Sigmoid colon (tissue), 4 donors: ENCODE measurements around the gene SLIT1.

Experiments
- EP300 ChIP-seq, 4 donors: sonication (generic); formaldehyde crosslinking; IDR thresholded peaks; one replicate each; pipeline ENCODE4 v1.6.1; 2017; ENCODE audit warnings: antibody characterized with exemption in 4 of 4
- TF ChIP-seq, protein P1 (sequence below), 4 experiments: fragments of 450-650 bp in 3 of 4; fragments of 200-600 bp in 1 of 4; IDR thresholded peaks; one replicate each; pipeline ENCODE4 v1.5.1; 2016 to 2019; ENCODE audit warnings: antibody characterized with exemption in 4 of 4, mild to moderate bottlenecking in 3 of 4, moderate library complexity in 2 of 4

DNA sequence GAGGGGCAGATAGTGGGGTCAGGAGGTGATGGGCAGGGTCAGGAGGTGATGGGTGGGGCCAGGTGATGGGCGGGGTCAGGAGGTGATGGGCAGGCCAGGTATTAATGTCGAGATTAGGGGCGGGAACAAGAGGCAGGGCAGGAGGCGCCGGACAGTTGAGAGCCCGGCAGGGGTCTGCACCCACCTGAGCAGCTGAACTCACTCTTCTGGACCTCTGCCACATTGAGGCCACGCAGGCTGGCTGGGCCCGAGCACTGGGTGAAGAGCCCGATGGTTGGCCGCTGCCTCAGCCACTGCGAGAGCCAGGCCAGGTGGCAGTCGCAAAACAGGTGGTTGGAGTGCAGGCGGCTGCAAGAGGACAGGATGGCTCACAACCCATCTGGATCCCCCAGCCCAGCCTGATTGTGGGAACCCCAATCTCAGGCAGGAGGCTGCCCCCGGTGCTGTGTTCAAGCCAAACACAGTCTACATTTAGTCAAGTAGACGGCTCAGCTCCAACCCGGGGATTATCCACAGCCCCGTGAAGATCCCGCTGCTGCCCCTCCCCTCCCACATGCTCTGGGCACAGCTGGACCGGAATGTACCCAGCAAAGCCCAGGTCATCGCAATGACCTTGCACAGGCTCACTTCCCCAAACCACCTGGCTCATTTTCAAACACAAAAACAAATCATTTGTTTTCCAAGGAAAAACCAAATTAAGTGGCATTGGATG is 122.3 kb downstream of the SLIT1 start:
- TF ChIP-seq, protein P1, sequence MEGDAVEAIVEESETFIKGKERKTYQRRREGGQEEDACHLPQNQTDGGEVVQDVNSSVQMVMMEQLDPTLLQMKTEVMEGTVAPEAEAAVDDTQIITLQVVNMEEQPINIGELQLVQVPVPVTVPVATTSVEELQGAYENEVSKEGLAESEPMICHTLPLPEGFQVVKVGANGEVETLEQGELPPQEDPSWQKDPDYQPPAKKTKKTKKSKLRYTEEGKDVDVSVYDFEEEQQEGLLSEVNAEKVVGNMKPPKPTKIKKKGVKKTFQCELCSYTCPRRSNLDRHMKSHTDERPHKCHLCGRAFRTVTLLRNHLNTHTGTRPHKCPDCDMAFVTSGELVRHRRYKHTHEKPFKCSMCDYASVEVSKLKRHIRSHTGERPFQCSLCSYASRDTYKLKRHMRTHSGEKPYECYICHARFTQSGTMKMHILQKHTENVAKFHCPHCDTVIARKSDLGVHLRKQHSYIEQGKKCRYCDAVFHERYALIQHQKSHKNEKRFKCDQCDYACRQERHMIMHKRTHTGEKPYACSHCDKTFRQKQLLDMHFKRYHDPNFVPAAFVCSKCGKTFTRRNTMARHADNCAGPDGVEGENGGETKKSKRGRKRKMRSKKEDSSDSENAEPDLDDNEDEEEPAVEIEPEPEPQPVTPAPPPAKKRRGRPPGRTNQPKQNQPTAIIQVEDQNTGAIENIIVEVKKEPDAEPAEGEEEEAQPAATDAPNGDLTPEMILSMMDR (IDR thresholded peaks at IDR 0.05) = no peak
- TF ChIP-seq EP300 (IDR thresholded peaks at IDR 0.05) = no peak
